ENCODE results near the gene CDK5R1. TPM values are rescaled to one million over a fixed set of nuclear protein-coding genes. Genes with fewer than 3 reads are reported as not detected.

Gene CDK5R1
- polyA plus RNA-seq, 1 experiment: 0.22 TPM

- Histone ChIP-seq H3K27me3 (ENCODE audit: control insufficient read depth, insufficient read depth, low read length) (no peaks in the 10 kb centered on the region), H3K9me3 (ENCODE audit: control insufficient read depth, insufficient read depth, low read length) (no peaks in the 10 kb centered on the region; the same call in 1 of the 2 replicates), H3K27ac (ENCODE audit: low read depth, low read length) (peak overlapping the region; percentile 61), H3K4me3 (ENCODE audit: low read depth, low read length) (no peak overlapping the region)
- TF ChIP-seq, protein P1, sequence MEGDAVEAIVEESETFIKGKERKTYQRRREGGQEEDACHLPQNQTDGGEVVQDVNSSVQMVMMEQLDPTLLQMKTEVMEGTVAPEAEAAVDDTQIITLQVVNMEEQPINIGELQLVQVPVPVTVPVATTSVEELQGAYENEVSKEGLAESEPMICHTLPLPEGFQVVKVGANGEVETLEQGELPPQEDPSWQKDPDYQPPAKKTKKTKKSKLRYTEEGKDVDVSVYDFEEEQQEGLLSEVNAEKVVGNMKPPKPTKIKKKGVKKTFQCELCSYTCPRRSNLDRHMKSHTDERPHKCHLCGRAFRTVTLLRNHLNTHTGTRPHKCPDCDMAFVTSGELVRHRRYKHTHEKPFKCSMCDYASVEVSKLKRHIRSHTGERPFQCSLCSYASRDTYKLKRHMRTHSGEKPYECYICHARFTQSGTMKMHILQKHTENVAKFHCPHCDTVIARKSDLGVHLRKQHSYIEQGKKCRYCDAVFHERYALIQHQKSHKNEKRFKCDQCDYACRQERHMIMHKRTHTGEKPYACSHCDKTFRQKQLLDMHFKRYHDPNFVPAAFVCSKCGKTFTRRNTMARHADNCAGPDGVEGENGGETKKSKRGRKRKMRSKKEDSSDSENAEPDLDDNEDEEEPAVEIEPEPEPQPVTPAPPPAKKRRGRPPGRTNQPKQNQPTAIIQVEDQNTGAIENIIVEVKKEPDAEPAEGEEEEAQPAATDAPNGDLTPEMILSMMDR (IDR thresholded peaks at IDR 0.05; ENCODE audit: low read depth, low read length): peak; percentile 60
- CTCF ChIA-PET: interaction anchor here (0.9 to 8.0 kb wide), 6 partner anchors 19 to 273 kb away, joined by 3 to 74 read pairs (median 6); partner anchors contain the start of gene PSMD11
- POLR2A ChIA-PET: interaction anchor here (0.6 kb wide), 1 partner anchor 11 kb away, joined by 7 read pairs; no protein-coding TSS in a partner anchor
- DNase-seq (ENCODE audit: low read depth, low spot score): no peak
These were observed 3.3 kb upstream of the CDK5R1 start for GRCh38 chr17:32483451-32484019.

DNA sequence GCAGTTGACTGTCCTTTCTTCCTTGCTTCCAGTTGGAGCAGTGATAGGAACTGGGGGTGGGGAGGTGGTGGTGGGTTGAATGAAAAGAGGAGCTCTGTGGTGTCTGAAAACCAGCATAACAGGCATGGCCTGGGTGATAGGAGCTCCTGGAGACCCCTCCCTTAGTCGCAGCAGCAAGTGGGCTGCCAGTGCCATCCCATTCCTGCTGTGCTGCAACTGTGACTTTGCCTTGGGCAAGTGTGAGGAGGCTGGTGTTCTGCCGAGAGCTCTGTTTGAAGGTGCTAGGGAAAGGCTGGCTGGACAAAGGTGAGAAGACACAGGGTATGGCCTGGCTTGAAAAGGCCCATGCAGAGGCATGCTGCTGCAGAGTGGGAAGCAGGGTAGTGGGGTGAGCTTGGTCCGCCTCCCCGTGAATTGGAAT, 2.7 kb upstream of the CDK5R1 start:
- POLR2A ChIA-PET: interaction anchor here (0.6 to 0.9 kb wide), 2 partner anchors 12 to 38 kb away, joined by 7 to 10 read pairs; no protein-coding TSS in a partner anchor

GRCh38 chr17:32484628-32485027, 2.2 kb upstream of the CDK5R1 start:
- POLR2A ChIA-PET: interaction anchor here (0.9 kb wide), 1 partner anchor 38 kb away, joined by 10 read pairs; no protein-coding TSS in a partner anchor
- TF ChIP-seq, protein P1 (IDR thresholded peaks at IDR 0.05; ENCODE audit: low read depth, low read length): no peak

More for the DNA sequence above, 2.7 kb upstream of the CDK5R1 start:
- H3K27ac ChIP-seq (ENCODE audit: low read depth, low read length): no peak overlapping the region
- no peaks in the 10 kb centered on the region for H3K27me3 ChIP-seq (ENCODE audit: control insufficient read depth, insufficient read depth, low read length)
- TF ChIP-seq, protein P1 (IDR thresholded peaks at IDR 0.05; ENCODE audit: low read depth, low read length): no peak
- CTCF ChIA-PET: interaction anchor here (1.2 to 8.0 kb wide), 4 partner anchors 19 to 271 kb away, joined by 3 to 74 read pairs (median 7); no protein-coding TSS in a partner anchor
- H3K9me3 ChIP-seq (ENCODE audit: control insufficient read depth, insufficient read depth, low read length): no peaks in the 10 kb centered on the region; the same call in 1 of the 2 replicates
- no peak overlapping the region for H3K4me3 ChIP-seq (ENCODE audit: low read depth, low read length)
- DNase-seq (ENCODE audit: low read depth, low spot score): no peak

DNA sequence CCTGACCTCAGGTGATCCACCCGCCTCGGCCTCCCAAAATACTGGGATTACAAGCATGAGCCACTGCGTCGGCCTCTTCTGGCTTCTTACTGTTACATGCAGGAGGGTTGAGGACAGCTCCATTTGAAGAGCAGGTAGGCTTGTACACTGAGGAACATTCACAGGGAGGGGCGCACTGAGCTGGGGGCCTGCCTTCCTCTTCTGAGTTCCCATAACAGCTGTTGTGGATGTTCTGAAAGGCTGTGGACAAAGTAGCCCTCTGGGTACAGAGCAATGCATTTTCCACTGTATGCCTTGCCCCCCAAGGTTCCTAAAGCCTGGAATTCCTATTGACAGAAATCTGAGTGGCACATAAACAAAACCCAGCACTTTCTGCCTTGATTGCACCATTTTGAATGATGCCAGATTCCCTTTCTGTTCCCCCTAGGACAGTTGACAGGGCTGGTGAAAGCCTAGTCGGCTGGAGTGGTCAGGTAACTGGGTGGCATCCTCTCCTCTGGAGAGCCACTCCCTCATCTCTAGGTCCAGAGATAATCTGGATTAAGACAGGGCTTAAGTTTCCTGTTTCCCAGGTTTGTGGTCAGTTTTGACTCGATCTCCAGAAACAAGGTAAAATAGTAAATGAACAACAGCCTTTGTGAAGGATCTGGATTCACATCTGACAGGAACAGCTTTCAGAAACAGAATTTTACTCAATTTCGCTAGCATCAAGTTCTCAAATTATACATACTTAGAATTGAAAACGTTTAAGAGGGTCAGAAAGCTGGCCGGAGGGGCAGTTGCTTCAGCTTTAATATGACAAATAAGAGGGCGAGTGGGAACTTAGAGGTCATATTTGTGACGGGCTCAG, 1.3 kb upstream of the CDK5R1 start:
- Histone ChIP-seq H3K27me3 (ENCODE audit: control insufficient read depth, insufficient read depth, low read length) (no peaks in the 10 kb centered on the region), H3K9me3 (ENCODE audit: control insufficient read depth, insufficient read depth, low read length) (no peaks in the 10 kb centered on the region; the same call in 1 of the 2 replicates), H3K27ac (ENCODE audit: low read depth, low read length) (peak overlapping the region; percentile 47), H3K4me3 (ENCODE audit: low read depth, low read length) (no peak overlapping the region)
- no peak for DNase-seq (ENCODE audit: low read depth, low spot score)
- ChIA-PET CTCF (interaction anchor here (0.9 to 8.0 kb wide), 3 partner anchors 23 to 41 kb away, joined by 3 to 74 read pairs (median 7); partner anchors contain the start of gene PSMD11), POLR2A (no interaction called here)
- TF ChIP-seq, protein P1 (IDR thresholded peaks at IDR 0.05; ENCODE audit: low read depth, low read length): no peak

More at GRCh38 chr17:32484628-32485027, 2.2 kb upstream of the CDK5R1 start:
- H3K9me3 ChIP-seq (ENCODE audit: control insufficient read depth, insufficient read depth, low read length): no peaks in the 10 kb centered on the region; the same call in 1 of the 2 replicates
- no peaks in the 10 kb centered on the region for H3K27me3 ChIP-seq (ENCODE audit: control insufficient read depth, insufficient read depth, low read length)
- CTCF ChIA-PET: interaction anchor here (0.7 to 8.0 kb wide), 4 partner anchors 22 to 270 kb away, joined by 5 to 74 read pairs (median 7); no protein-coding TSS in a partner anchor
- no peak for DNase-seq (ENCODE audit: low read depth, low spot score)
- no peak overlapping the region for H3K4me3 ChIP-seq (ENCODE audit: low read depth, low read length)
- H3K27ac ChIP-seq (ENCODE audit: low read depth, low read length): no peak overlapping the region
